MCF 10A (cell line): Measurements from ENCODE around the gene WNT2. TPM values are rescaled to one million over a fixed set of nuclear protein-coding genes. Genes with fewer than 3 reads are reported as not detected.

Source experiments
- BruUV-seq: library from RNA; stranded (reverse); fragments of 400-500 nt; replicated peaks from 2 replicates; lab custom pipeline; 2021; lab: Mats Ljungman, UMichigan
- CTCF ChIA-PET: fragments of 300-600 bp; sonication (Branson Sonifier 250); formaldehyde crosslinking; extraction: SDS; loops from one replicate; lab custom pipeline; 2021; ENCODE audit warnings: antibody characterized with exemption, inconsistent platforms; lab: Yijun Ruan, JAX
- POLR2A ChIA-PET: fragments of 300-600, 350-650 bp; sonication (Branson Sonifier 250); formaldehyde crosslinking; extraction: SDS; loops from one replicate; lab custom pipeline; 2020; ENCODE audit warnings: antibody characterized with exemption, inconsistent platforms; lab: Yijun Ruan, JAX
- DNase-seq: peaks from one replicate; pipeline ENCODE4 v3.0.0-alpha.2; 2018; ENCODE audit not compliant: unreplicated experiment
- H3K27ac Mint-ChIP-seq: one replicate; pipeline ENCODE4 v1.8.0; 2022; ENCODE audit warnings: mild to moderate bottlenecking, low read depth, mixed read lengths; ENCODE audit not compliant: unreplicated experiment
- H3K27me3 Mint-ChIP-seq: one replicate; pipeline ENCODE4 v1.8.0; 2022; ENCODE audit warnings: mixed read lengths; ENCODE audit not compliant: insufficient read depth, unreplicated experiment
- H3K36me3 Mint-ChIP-seq: one replicate; pipeline ENCODE4 v1.8.0; 2022; ENCODE audit warnings: mild to moderate bottlenecking, moderate library complexity, mixed read lengths; ENCODE audit not compliant: insufficient read depth, unreplicated experiment
- H3K4me1 Mint-ChIP-seq: one replicate; pipeline ENCODE4 v1.8.0; 2022; ENCODE audit warnings: mixed read lengths; ENCODE audit not compliant: insufficient read depth, unreplicated experiment
- H3K4me3 Mint-ChIP-seq: one replicate; pipeline ENCODE4 v1.8.0; 2022; ENCODE audit warnings: mild to moderate bottlenecking, moderate library complexity, mixed read lengths; ENCODE audit not compliant: unreplicated experiment
- H3K9me3 Mint-ChIP-seq: one replicate; pipeline ENCODE4 v1.8.0; 2022; ENCODE audit warnings: mixed read lengths; ENCODE audit not compliant: unreplicated experiment
- intact Hi-C: fragments of 100-400 bp; cut with micrococcal nuclease; formaldehyde crosslinking; loops from 2 replicates; pipeline ENCODE4 v1.14.1; 2022
- total RNA-seq: library from RNA; stranded (reverse); gene quantifications from 2 replicates; pipeline ENCODE4 v1.2.3, GENCODE V29; 2022
- TF ChIP-seq, protein P1 (sequence below): fragments of 200-600 bp; IDR thresholded peaks from one replicate; pipeline ENCODE4 v1.8.0; 2022; ENCODE audit warnings: antibody characterized with exemption, mild to moderate bottlenecking; ENCODE audit not compliant: unreplicated experiment

WNT2 gene
- total RNA-seq, 1 experiment from 2014 or later, result not detected

- POLR2A ChIA-PET, result no interaction called here
- DNase-seq, result no peak
- no TSS peak for BruUV-seq
- no peaks in the 10 kb centered on the region for H3K27me3 Mint-ChIP-seq
- peaks cover 17% of the 10 kb centered on the region for H3K4me1 Mint-ChIP-seq
- no peak overlapping the region for H3K27ac Mint-ChIP-seq
- H3K4me3 Mint-ChIP-seq, result no peak overlapping the region
- TF ChIP-seq, protein P1, sequence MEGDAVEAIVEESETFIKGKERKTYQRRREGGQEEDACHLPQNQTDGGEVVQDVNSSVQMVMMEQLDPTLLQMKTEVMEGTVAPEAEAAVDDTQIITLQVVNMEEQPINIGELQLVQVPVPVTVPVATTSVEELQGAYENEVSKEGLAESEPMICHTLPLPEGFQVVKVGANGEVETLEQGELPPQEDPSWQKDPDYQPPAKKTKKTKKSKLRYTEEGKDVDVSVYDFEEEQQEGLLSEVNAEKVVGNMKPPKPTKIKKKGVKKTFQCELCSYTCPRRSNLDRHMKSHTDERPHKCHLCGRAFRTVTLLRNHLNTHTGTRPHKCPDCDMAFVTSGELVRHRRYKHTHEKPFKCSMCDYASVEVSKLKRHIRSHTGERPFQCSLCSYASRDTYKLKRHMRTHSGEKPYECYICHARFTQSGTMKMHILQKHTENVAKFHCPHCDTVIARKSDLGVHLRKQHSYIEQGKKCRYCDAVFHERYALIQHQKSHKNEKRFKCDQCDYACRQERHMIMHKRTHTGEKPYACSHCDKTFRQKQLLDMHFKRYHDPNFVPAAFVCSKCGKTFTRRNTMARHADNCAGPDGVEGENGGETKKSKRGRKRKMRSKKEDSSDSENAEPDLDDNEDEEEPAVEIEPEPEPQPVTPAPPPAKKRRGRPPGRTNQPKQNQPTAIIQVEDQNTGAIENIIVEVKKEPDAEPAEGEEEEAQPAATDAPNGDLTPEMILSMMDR, result no peak
- H3K9me3 Mint-ChIP-seq, result peaks cover 12% of the 10 kb centered on the region
- CTCF ChIA-PET, result interaction anchor here (0.7 to 1.2 kb wide), 2 partner anchors 56 to 291 kb away, joined by 3 read pairs; no protein-coding TSS in a partner anchor
- intact Hi-C loops, result no loop called here
- peaks cover 5% of the 10 kb centered on the region for H3K36me3 Mint-ChIP-seq
These were observed 43.7 kb downstream of the WNT2 start for GRCh38 chr7:117279203-117279602.

DNA sequence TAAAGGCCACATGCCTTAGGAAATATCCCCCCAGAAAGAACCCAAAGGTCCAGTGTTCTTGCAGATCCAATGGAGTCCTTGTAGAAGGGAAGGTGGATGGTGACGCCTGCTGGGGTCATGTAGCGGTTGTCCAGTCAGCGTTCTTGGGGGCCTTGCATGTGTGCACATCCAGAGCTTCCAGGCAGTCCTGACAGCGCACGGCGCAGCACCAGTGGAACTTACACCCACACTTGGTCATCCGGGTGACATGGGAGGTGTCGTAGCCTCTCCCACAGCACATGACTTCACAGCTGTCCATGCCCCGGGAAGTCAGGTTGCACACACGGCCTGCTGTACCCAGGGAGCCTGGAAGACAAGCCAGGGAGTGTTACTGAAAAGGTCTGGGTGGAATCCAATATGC, 44.8 kb downstream of the WNT2 start:
- POLR2A ChIA-PET, result interaction anchor here (0.6 kb wide), 1 partner anchor 851 kb away, joined by 3 read pairs; no protein-coding TSS in a partner anchor
- Mint-ChIP-seq H3K27me3 (no peaks in the 10 kb centered on the region), H3K36me3 (peaks cover 5% of the 10 kb centered on the region), H3K4me3 (no peak overlapping the region), H3K9me3 (peaks cover 12% of the 10 kb centered on the region), H3K27ac (no peak overlapping the region), H3K4me1 (peaks cover 23% of the 10 kb centered on the region)
- DNase-seq, result no peak
- TF ChIP-seq, protein P1, result no peak
- CTCF ChIA-PET, result interaction anchor here (0.6 to 1.2 kb wide), 2 partner anchors 57 to 1985 kb away, joined by 3 read pairs; no protein-coding TSS in a partner anchor
- intact Hi-C loops, result no loop called here
- no TSS peak for BruUV-seq

GRCh38 chr7:117277576-117277975, 45.3 kb downstream of the WNT2 start:
- ChIA-PET POLR2A (no interaction called here), CTCF (no interaction called here)
- H3K27ac Mint-ChIP-seq, result no peak overlapping the region
- DNase-seq, result no peak
- peaks cover 5% of the 10 kb centered on the region for H3K36me3 Mint-ChIP-seq
- H3K4me1 Mint-ChIP-seq, result peaks cover 23% of the 10 kb centered on the region
- H3K27me3 Mint-ChIP-seq, result no peaks in the 10 kb centered on the region
- no peak overlapping the region for H3K4me3 Mint-ChIP-seq
- intact Hi-C loops, result no loop called here
- H3K9me3 Mint-ChIP-seq, result peaks cover 12% of the 10 kb centered on the region
- TF ChIP-seq, protein P1, result no peak
- no TSS peak for BruUV-seq

GRCh38 chr7:117274951-117275350, 47.9 kb downstream of the WNT2 start:
- intact Hi-C loops, result no loop called here
- TF ChIP-seq, protein P1, result no peak
- Mint-ChIP-seq H3K4me3 (no peak overlapping the region), H3K4me1 (peaks cover 13% of the 10 kb centered on the region), H3K36me3 (peaks cover 5% of the 10 kb centered on the region), H3K27ac (no peak overlapping the region), H3K27me3 (no peaks in the 10 kb centered on the region), H3K9me3 (no peaks in the 10 kb centered on the region)
- no peak for DNase-seq
- ChIA-PET POLR2A (interaction anchor here (1.1 kb wide), 1 partner anchor 32 kb away, joined by 3 read pairs; no protein-coding TSS in a partner anchor), CTCF (interaction anchor here (1.1 kb wide), 1 partner anchor 21 kb away, joined by 6 read pairs; no protein-coding TSS in a partner anchor)
- no TSS peak for BruUV-seq
